OCI-LY7 (cell line): ENCODE data around the gene TBC1D8. TPM values are rescaled to one million over a fixed set of nuclear protein-coding genes. Genes with fewer than 3 reads are reported as not detected.
A peak's percentile ranks its signal among the peaks of the same experiment; 100 is the strongest.
"Not testable (repeated sequence)": the region's sequence is repeated elsewhere in the genome, so short reads cannot be mapped to it uniquely, and the experiment has no call there.

ENCODE experiments used
- BruUV-seq: library from RNA; stranded (reverse); fragments of 400-500 nt; replicated peaks from 2 replicates; lab custom pipeline; 2021; lab: Mats Ljungman, UMichigan
- CTCF ChIA-PET: fragments of 300-600 bp; sonication (Branson Sonifier 250); formaldehyde crosslinking; loops from one replicate; lab custom pipeline; 2022; ENCODE audit warnings: antibody characterized with exemption; ENCODE audit not compliant: unreplicated experiment; lab: Charles Lee
- POLR2A ChIA-PET: fragments of 300-600 bp; sonication (Branson Sonifier 250); formaldehyde crosslinking; loops from one replicate; lab custom pipeline; 2022; ENCODE audit warnings: antibody characterized with exemption; lab: Charles Lee
- DNase-seq: peaks from one replicate; pipeline ENCODE4 v3.0.0-alpha.2; 2015; ENCODE audit warnings: low spot score
- H2AFZ ChIP-seq: fragments of 200-600 bp; sonication (generic), shearing (Covaris generic); 2 replicates; pipeline ENCODE4 v1.6.1; 2014; ENCODE audit warnings: mild to moderate bottlenecking, antibody characterized with exemption, low read length, moderate library complexity
- H3K27ac ChIP-seq: fragments of 200-600 bp; sonication (generic); 2 replicates; pipeline ENCODE4 v1.5.1; 2014; ENCODE audit warnings: mixed run types, low read depth, mild to moderate bottlenecking, moderate library complexity, low read length, inconsistent platforms; ENCODE audit not compliant: poor library complexity, severe bottlenecking
- H3K36me3 ChIP-seq: fragments of 200-600 bp; sonication (generic); 2 replicates; pipeline ENCODE4 v1.6.1; 2014; ENCODE audit warnings: mild to moderate bottlenecking, antibody characterized with exemption, low read length, moderate library complexity, mixed read lengths; ENCODE audit not compliant: insufficient read depth
- H3K4me1 ChIP-seq: fragments of 200-600 bp; sonication (generic); 2 replicates; pipeline ENCODE4 v1.5.1; 2014; ENCODE audit warnings: mild to moderate bottlenecking, low read length; ENCODE audit not compliant: insufficient read depth, poor library complexity, severe bottlenecking
- H3K4me2 ChIP-seq: fragments of 200-600 bp; sonication (generic); 2 replicates; pipeline ENCODE4 v1.6.1; 2014; ENCODE audit warnings: mild to moderate bottlenecking, low read length
- H3K4me3 ChIP-seq: fragments of 200-600 bp; sonication (generic); 2 replicates; pipeline ENCODE4 v1.5.1; 2014; ENCODE audit warnings: mild to moderate bottlenecking, low read depth, low read length; ENCODE audit not compliant: poor library complexity, severe bottlenecking
- H3K79me2 ChIP-seq: fragments of 200-600 bp; sonication (generic); 2 replicates; pipeline ENCODE4 v1.6.1; 2016; ENCODE audit warnings: low read depth, mild to moderate bottlenecking, low read length, moderate library complexity, mixed read lengths; ENCODE audit not compliant: insufficient read depth
- H3K9me2 ChIP-seq: fragments of 200-600 bp; sonication (generic); 2 replicates; pipeline ENCODE4 v1.6.1; 2016; ENCODE audit warnings: mild to moderate bottlenecking, low read length, mixed read lengths; ENCODE audit not compliant: insufficient read depth
- H3K9me3 ChIP-seq: fragments of 200-600 bp; sonication (generic); 2 replicates; pipeline ENCODE4 v1.6.1; 2014; ENCODE audit warnings: mild to moderate bottlenecking, mixed run types, low read length, mixed read lengths
- H4K20me1 ChIP-seq: fragments of 200-600 bp; sonication (generic); 2 replicates; pipeline ENCODE4 v1.6.1; 2014; ENCODE audit warnings: mild to moderate bottlenecking, antibody characterized with exemption, low read length, moderate library complexity, mixed read lengths; ENCODE audit not compliant: insufficient read depth
- EZH2phosphoT487 ChIP-seq: fragments of 200-600 bp; sonication (generic); IDR thresholded peaks from 2 replicates; pipeline ENCODE4 v1.6.1; 2018; ENCODE audit warnings: low read depth, borderline replicate concordance, mild to moderate bottlenecking, mixed run types, antibody characterized with exemption, low read length, moderate library complexity, mixed read lengths
- intact Hi-C: fragments of 100-400 bp; cut with micrococcal nuclease; formaldehyde crosslinking; loops from one replicate; pipeline ENCODE4 v1.10.0; 2022; ENCODE audit not compliant: unreplicated experiment
- total RNA-seq, 2 experiments: library from RNA; depleted of rRNA in 1 of 2; stranded (reverse); fragments of >200 nt in 1 of 2; shearing (Covaris generic) in 1 of 2; gene quantifications; 2 replicates each; pipeline ENCODE4 v1.2.3, GENCODE V29; 2014 to 2022
- TF ChIP-seq, protein P1 (sequence below): fragments of 200-600 bp; sonication (generic); conservative IDR thresholded peaks from 2 replicates; pipeline ENCODE4 v1.5.1; 2014; ENCODE audit warnings: mild to moderate bottlenecking, antibody characterized with exemption, low read length, moderate library complexity, mixed read lengths

TBC1D8 gene
- total RNA-seq, 2 experiments from 2014 or later: 0.22 to 0.49 TPM

DNA sequence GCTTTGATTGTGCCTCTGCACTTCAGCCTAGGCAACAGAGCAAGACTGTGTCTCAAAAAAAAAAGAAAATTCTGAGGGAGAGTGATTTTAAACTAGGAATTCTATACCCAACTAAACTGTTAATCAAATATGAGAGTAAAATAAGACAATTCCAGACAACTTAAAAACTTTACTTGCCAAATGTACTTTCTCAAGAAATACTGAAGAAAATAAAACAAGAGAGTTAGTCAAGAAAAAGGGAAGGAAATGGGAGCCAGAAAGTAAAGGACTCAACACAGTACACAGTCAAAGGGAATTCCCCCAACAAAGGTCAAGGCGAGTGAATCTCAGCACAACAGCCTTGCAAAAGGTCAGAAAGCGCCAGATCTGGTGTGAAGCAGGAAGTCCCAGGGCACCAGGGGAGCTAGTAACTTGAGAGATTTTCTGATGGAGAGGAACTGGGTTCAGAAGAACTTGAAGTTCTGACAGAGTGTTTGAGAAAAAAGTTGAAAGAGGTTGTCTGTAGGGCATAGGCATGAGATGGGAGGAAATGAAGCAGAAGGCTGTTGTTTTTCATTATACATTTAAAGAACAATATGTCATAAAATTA lies 22.6 kb upstream of the TBC1D8 start:
- DNase-seq: peak; percentile 7
- Histone ChIP-seq H4K20me1 (no peaks in the 10 kb centered on the region), H3K4me2 (no peak overlapping the region), H3K36me3 (no peaks in the 10 kb centered on the region), H3K4me3 (no peak overlapping the region), H3K4me1 (no peaks in the 10 kb centered on the region), H2AFZ (no peak overlapping the region), H3K9me2 (no peaks in the 10 kb centered on the region), H3K27ac (no peak overlapping the region), H3K9me3 (no peaks in the 10 kb centered on the region), H3K79me2 (no peaks in the 10 kb centered on the region)
- no TSS peak for BruUV-seq
- CTCF ChIA-PET: no interaction called here
- intact Hi-C loops: no loop called here
- POLR2A ChIA-PET: interaction anchor here (1.3 kb wide), 1 partner anchor 110 kb away, joined by 4 read pairs; no protein-coding TSS in a partner anchor
- no peak for TF ChIP-seq EZH2phosphoT487
- TF ChIP-seq, protein P1, sequence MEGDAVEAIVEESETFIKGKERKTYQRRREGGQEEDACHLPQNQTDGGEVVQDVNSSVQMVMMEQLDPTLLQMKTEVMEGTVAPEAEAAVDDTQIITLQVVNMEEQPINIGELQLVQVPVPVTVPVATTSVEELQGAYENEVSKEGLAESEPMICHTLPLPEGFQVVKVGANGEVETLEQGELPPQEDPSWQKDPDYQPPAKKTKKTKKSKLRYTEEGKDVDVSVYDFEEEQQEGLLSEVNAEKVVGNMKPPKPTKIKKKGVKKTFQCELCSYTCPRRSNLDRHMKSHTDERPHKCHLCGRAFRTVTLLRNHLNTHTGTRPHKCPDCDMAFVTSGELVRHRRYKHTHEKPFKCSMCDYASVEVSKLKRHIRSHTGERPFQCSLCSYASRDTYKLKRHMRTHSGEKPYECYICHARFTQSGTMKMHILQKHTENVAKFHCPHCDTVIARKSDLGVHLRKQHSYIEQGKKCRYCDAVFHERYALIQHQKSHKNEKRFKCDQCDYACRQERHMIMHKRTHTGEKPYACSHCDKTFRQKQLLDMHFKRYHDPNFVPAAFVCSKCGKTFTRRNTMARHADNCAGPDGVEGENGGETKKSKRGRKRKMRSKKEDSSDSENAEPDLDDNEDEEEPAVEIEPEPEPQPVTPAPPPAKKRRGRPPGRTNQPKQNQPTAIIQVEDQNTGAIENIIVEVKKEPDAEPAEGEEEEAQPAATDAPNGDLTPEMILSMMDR: no peak

DNA sequence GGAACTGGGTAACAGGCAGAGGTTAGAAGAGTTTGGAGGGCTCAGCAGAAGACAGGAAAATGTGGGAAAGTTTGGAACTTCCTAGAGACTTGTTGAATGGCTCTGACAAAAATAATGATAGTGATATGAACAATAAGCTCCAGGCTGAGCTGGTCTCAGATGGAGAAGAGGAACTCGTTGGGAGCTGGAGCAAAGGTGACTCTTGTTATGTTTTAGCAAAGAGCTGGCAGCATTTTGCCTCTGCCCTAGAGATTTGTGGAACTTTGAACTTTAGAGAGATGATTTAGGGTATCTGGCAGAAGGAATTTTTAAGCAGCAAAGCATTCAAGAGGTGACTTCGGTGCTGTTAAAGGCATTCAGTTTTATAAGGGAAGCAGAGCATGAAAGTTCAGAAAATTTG lies 18.6 kb upstream of the TBC1D8 start:
- H3K4me2 ChIP-seq, H3K9me2 ChIP-seq, H4K20me1 ChIP-seq, CTCF ChIA-PET, H3K4me1 ChIP-seq, intact Hi-C loops, H3K36me3 ChIP-seq, H3K27ac ChIP-seq, BruUV-seq, H2AFZ ChIP-seq, DNase-seq, H3K9me3 ChIP-seq, H3K79me2 ChIP-seq, H3K4me3 ChIP-seq, POLR2A ChIA-PET: not testable (repeated sequence)

DNA sequence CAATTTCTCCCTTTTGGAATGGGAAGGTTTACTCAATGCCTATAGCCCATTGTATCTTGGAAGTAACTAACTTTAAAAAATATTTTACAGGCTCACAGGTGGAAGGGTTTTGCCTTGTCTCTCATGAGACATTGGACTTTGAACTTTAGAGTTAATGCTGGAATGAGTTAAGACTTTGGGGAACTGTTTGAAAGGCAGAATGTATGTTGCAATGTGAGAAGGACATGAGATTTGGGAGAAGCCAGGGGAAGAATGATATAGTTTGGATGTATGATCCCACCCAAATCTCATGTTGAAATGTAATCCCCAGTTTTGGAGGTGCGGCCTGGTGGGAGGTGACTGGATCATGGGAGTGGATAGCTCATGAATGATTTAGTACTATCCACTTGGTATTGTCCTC lies 17.5 kb upstream of the TBC1D8 start:
- Histone ChIP-seq H4K20me1 (no peaks in the 10 kb centered on the region), H3K4me3 (no peak overlapping the region), H3K9me2 (no peaks in the 10 kb centered on the region), H3K36me3 (no peaks in the 10 kb centered on the region), H3K4me1 (no peaks in the 10 kb centered on the region), H3K4me2 (no peak overlapping the region), H3K27ac (no peak overlapping the region), H2AFZ (no peak overlapping the region), H3K9me3 (no peaks in the 10 kb centered on the region), H3K79me2 (no peaks in the 10 kb centered on the region)
- no peak for DNase-seq
- TF ChIP-seq EZH2phosphoT487: no peak
- TF ChIP-seq, protein P1: no peak
- BruUV-seq: no TSS peak
- POLR2A ChIA-PET: no interaction called here
- CTCF ChIA-PET: no interaction called here
- intact Hi-C loops: no loop called here

DNA sequence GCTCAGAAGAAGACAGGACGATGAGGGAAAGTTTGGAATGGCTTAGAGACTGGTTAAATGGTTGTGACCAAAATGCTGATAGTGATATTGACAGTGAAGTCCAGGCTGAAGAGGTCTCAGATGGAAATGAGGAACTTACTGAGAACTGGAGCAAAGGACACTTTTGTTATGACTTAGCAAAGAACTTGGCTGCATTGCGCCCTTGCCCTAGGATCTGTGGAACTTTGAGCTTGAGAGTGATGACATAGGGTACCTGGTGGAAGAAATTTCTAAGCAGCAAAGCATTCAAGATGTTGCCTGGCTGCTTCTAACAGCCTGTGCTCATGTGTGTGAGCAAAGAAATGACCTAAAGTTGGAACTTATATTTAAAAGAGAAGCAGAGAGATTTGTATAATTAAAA lies 16.4 kb upstream of the TBC1D8 start:
- H3K4me1 ChIP-seq, H3K27ac ChIP-seq, BruUV-seq, H3K4me2 ChIP-seq, H2AFZ ChIP-seq, CTCF ChIA-PET, H4K20me1 ChIP-seq, H3K36me3 ChIP-seq, H3K9me3 ChIP-seq, H3K4me3 ChIP-seq, DNase-seq, H3K79me2 ChIP-seq, H3K9me2 ChIP-seq, POLR2A ChIA-PET, intact Hi-C loops: not testable (repeated sequence)
